ENCODE measurements around the gene SLC9A3.

DNA sequence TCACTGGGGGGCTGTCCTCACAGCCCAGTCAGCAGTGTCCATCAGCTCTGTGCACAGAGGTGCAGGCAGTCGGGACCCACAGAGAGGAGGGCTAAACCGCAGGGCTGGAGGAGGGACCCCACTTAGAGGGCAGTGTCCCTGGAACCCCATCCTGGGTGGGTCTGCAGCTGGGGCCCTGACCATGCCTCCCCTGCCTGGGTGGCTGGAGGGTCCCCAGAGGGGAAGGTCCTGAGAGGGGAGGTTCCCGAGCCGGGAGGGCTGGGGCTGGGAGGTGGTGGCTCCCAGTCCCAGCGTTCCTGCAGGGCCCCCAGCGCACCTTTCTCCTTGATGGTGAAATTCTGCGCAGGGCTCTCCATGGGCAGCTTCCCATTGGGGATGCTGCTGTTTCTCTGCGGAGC is 48.5 kb downstream of the SLC9A3 start:
- TF ChIP-seq, protein P1, sequence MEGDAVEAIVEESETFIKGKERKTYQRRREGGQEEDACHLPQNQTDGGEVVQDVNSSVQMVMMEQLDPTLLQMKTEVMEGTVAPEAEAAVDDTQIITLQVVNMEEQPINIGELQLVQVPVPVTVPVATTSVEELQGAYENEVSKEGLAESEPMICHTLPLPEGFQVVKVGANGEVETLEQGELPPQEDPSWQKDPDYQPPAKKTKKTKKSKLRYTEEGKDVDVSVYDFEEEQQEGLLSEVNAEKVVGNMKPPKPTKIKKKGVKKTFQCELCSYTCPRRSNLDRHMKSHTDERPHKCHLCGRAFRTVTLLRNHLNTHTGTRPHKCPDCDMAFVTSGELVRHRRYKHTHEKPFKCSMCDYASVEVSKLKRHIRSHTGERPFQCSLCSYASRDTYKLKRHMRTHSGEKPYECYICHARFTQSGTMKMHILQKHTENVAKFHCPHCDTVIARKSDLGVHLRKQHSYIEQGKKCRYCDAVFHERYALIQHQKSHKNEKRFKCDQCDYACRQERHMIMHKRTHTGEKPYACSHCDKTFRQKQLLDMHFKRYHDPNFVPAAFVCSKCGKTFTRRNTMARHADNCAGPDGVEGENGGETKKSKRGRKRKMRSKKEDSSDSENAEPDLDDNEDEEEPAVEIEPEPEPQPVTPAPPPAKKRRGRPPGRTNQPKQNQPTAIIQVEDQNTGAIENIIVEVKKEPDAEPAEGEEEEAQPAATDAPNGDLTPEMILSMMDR (IDR thresholded peaks at IDR 0.05; ENCODE audit: borderline replicate concordance, extremely low read depth, low read length, poor library complexity, severe bottlenecking), result no peak
- no peak for TF ChIP-seq EZH2 (IDR thresholded peaks at IDR 0.05; ENCODE audit: borderline replicate concordance, low read depth, low read length, severe bottlenecking)

Data from DND-41 (cell line).